Stimulated activated CD8-positive, alpha-beta memory T cell treated with anti-CD3 and anti-CD28 coated beads, Interleukin-2, amount 100 ng/mL, for 48 hours (primary cell): ENCODE measurements around the gene EFEMP2.
"Not testable (repeated sequence)": the region's sequence is repeated elsewhere in the genome, so short reads cannot be mapped to it uniquely, and the experiment has no call there.

Experiments
- DNase-seq, 2 donors: peaks; one replicate each; pipeline ENCODE4 v3.0.0-alpha.2; 2020; ENCODE audit warnings: low read depth in 2 of 2

EFEMP2 gene

DNA sequence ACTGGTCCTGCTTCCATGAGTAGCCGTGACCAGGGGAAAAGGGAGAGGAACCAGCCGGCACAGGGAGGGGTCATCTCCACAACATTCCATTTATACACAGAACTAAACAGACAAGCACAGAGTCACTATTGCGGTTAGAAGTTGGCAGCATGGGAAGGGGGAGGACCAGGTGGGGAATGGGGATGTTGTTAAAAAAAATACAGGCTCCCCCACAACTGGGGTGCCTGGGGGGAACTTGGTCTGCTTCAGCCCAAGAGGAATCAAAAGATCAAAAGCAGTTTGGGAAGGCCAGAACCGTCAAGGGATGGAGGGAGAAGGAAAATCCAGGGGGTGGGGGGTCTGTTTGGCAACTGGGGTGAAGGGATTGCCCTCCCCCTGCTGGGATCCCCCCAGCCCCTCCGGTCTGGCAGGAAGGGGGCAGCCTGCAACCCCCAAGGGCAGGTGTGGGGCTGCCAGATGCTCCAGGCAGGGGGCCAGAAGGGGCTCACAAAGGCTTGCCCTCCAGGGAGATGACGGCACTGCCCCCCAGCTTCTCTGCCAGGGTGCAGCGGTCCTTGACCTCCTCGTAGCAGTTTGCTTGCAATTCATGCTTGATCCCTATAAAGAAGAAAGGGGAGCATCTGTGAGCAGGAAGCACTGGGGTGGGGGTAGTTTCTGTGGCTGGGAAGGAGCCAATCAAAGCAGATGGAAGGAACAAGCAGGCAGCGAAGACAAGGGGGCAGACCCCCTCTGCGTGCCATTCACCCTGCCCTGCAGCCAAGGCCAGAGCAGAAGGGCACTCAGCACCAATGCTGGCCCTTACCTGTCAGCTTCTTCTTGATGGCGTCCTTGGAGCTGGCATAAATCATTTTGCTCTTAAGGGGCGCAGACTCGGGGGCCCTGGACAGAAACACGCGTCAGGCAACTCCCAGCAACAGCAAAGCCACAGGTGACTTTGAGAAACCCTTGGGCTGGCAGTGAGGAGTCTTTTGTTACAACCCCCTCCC, 17.5 kb downstream of the EFEMP2 start:
- DNase-seq = no peak

DNA sequence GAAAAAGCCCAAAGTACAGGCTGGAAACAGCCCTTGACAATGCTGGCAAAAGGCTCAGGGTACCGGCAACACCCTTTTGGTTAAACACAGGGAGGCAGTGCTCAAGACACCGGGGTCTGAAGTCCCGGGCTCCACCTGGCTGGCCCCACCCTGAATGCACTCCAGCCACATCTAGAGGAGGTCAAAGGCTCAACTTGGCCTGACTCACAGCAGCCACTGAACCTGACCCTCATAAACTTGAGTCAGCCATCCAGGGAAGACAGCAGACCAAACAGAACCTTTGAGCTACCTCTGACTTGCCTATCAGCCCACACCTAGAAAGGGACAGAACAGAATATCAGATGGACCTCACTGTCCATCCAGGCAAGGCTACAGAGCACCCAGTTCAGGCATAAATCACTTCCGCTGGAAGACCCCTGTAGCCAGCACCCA, 18.4 kb downstream of the EFEMP2 start:
- DNase-seq = no peak

DNA sequence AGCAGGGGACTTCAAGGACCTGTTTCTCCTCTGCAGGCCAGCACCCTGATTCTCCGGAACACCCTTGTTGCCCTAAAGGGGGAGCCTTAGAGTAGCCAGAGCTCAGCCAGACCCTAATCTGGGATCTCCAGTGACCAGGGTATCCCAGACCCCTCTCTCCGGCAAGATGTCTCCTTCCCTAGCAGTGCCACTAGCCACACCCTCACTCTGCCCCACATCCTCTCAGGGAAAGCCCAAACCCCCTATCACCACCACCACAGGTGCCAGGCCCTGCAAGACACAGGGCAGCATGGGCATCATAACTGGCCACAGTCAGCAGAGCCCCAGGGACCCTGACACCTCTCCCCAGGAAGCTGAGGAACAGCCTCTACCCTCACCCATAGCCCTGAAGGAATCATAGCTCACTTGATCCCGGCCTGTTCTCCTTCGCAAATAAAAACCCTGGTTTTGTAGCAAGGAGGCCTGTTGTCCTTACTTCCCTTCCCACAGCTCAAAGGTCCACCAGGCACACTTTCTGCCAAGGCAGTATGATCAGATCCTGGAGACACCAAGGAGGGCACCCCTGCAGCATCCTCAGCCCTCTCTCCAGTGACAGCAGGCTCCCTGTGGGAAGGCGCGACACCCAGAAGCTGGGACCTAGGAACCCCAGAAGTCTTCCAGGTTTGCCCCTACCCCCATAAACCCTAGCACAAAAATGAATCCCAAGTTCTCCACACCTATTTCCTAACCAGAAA, 19.2 kb downstream of the EFEMP2 start:
- no peak for DNase-seq

DNA sequence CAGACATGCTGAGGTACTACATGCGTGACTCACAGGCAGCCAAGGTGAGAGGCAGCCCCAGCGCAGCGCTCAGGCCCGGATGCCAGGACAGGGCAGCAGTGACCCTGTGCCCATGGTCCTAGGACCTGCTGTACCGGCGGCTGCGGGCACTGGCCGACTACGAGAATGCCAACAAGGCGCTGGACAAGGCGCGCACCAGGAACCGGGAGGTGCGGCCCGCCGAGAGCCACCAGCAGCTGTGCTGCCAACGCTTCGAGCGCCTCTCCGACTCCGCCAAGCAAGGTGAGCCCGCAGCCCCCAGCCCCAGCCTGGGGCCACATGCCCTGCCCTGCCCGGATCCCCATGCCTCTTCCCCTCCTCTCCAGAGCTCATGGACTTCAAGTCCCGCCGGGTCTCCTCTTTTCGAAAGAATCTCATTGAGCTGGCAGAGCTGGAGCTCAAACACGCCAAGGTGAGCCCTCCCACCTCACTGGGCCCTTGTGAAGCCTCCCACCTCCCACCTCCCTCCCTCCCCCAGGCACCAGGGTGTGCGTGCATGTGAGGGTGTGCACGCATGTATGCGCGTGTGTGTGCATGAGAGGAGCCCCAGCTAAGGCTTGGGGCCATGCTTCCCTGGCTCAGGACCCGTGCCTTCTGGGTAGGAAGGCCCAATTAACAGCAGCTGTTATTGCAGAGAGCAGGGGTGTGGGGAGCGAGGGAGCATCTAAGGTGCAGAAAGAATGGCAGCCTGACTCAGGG, 19.9 kb downstream of the EFEMP2 start:
- no peak for DNase-seq

GRCh38 chr11:65851811-65852507, 20.6 kb downstream of the EFEMP2 start:
- DNase-seq = no peak

DNA sequence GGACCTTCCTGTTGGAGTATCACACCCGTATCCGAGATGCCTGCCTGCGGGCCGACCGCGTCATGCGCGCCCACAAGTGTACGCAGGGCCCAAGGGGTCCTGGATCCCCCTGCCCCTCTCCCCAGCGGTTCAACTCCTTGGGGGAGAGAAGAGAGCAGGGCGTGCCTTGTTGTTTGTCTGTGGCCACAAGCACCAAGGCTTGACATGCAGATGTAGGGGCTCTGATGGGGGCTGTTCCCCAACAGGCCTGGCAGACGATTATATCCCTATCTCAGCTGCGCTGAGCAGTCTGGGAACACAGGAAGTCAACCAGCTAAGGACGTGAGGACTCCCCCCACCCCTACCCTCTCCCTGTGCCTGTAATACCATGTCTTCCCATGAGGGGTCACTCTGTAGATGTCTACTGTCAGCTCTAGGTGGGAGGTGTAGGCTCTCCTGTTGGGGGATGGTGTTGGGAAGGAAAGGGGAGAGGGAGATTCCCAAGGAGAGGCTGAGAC, 21.5 kb downstream of the EFEMP2 start:
- no peak for DNase-seq

- DNase-seq = no peak
Observed at GRCh38 chr11:65850217-65851082, 22.1 kb downstream of the EFEMP2 start.

DNA sequence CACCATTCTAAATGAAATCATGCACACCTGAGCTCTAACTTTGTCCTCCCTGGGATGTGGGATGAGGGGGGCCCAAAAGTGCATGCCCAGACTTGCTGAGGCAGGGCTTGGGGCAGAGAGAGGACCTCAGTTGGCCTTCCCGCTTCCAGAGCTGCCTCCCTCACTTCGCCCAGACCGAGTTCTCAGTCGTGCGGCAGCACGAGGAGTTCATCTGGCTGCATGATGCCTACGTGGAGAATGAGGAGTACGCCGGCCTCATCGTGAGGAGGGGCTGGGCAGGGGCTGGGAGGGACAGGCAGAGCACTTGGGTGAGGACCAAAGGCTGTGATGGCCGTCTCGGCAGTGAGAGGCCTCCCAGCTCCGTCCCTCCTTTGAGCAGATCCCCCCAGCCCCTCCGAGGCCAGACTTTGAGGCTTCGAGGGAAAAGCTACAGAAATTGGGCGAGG, 22.8 kb downstream of the EFEMP2 start:
- no peak for DNase-seq

DNA sequence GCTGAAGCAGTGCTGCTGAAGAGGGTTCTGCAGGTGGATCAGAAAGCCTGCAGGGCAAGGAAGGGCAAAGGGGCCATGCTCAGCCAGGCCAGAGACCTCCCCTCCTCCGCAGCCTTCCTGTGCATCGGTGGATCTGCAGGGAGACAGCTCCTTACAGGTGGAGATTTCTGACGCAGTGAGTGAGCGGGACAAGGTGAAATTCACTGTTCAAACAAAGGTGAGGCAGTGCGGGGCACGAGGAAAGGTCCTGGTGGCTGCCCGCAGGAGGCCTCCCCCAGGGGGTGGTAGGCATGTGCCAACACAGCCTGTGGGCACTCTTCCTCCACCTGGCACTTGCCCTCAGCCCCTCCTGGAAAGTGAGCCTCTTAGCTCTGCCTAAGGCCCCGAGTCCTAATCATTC, 23.2 kb downstream of the EFEMP2 start:
- DNase-seq = no peak

DNA sequence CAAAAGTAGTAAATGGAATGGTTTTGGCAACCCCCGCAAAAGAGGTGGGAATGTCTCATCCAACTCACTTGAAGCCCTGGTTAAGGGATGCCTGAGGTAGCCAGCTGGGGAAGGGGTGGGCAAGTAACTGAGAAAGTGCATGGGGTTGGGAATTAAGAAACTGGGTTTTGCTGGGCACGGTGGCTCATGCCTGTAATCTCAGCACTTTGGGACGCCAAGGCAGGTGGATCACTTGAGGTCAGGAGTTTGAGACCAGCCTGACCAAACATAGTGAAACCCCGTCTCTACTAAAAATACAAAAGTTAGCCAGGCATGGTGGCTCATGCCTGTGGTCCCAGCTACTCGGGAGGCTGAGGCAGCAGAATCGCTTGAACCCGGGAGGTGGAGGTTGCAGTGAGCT, 23.9 kb downstream of the EFEMP2 start:
- not testable (repeated sequence) for DNase-seq

- no peak for DNase-seq
Observed at GRCh38 chr11:65847746-65848145, 24.9 kb downstream of the EFEMP2 start.

- no peak for DNase-seq
Observed at GRCh38 chr11:65844231-65844872, 28.2 kb downstream of the EFEMP2 start.

DNA sequence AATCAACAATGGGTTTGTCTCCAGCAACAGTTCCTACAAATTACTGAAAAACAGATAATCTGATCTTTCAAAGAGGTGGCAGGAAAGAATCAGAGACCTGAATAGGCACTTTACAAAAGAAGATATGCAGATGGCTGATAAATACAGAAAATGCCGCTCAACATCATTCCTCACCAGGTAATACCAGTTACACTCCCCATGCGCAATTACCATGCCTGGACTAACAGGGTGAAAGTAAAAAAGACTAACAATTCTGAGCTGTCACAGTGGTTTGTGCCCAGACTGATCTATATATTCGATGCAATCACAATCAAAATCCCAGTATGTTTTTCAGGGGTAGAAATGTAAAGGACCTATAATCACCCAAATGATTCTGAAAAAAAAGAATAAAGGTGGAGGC, 28.8 kb downstream of the EFEMP2 start:
- no peak for DNase-seq

GRCh38 chr11:65842144-65842543, 30.5 kb downstream of the EFEMP2 start:
- DNase-seq = no peak

DNA sequence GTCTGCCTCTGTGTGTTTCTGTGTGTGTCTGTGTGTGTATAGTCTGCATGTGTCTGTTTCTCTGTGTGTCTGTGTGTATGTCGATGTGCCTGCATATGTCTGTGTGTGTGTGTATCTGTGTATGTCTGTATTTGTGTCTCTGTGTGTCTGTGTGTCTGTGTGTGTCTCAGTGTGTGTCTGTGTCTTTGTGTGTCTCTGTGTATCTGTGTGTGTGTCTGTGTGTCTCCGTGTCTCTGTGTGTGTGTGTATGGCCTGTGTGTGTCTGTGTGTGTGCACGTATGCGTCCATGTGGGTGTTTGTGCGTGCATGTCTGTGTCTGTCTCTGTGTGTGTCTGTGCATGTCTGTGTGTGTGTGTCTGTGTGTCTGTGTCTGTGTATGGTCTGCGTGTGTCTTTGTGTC, 38.4 kb downstream of the EFEMP2 start:
- no peak for DNase-seq

DNA sequence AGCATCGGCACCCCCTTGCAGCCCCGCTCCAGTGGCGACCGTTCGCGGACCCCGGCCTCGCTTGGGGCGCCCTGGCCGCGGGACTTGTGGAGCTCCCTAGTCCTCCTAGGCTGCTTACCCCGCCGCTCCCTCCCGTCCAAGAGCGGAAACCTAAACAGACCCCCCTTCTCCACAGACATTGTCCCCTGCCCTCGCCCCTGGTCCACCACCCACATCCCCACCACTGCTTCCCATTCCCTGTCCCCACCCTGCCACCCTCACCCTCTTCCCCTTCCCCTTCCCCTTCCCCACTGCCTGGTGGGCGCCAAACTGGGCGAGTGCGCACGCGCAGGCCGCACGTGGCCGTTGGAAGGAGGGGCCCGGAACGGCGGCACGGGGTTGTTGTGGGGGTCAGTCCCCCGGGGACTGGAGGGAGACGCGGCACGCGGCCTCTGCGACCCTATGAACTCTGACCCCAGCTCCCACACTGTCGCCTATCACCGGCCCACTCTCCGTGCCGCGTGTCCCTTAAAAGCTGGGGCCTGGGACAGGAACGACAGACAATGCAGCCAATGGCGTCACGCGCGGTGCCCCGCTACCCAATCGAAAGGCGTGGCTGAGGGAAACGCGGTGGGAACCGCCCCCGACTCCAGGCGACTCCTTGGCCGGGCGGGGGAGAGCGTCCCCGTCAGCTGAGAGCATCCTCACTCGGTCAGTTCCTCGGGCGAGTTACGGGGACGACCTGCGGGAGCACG, 39.1 kb downstream of the EFEMP2 start, which contains the start of gene SNX32:
SNX32 (plus strand) TSS at position 667 of the 734 bp plus-strand sequence. CDS start 103 bp downstream, outside the sequence.
- DNase-seq = peak; percentile 93 to 95

- DNase-seq = not testable (repeated sequence)
Observed at GRCh38 chr11:65832231-65832630, 40.4 kb downstream of the EFEMP2 start.

GRCh38 chr11:65829459-65829858, 43.1 kb downstream of the EFEMP2 start:
- DNase-seq = no peak
